Activated CD4-positive, alpha-beta T cell treated with anti-CD3 and anti-CD28 coated beads for 1 hour (primary cell): ENCODE results near the gene FAM72A.
A peak's percentile ranks its signal among the peaks of the same experiment; 100 is the strongest.
"Not testable (repeated sequence)": the region's sequence is repeated elsewhere in the genome, so short reads cannot be mapped to it uniquely, and the experiment has no call there.

Source experiments
- DNase-seq: peaks from one replicate; pipeline ENCODE4 v3.0.0-alpha.2; 2020

FAM72A gene

GRCh38 chr1:206210802-206211201 is 8.2 kb upstream of the FAM72A start:
- DNase-seq, result not testable (repeated sequence)

DNA sequence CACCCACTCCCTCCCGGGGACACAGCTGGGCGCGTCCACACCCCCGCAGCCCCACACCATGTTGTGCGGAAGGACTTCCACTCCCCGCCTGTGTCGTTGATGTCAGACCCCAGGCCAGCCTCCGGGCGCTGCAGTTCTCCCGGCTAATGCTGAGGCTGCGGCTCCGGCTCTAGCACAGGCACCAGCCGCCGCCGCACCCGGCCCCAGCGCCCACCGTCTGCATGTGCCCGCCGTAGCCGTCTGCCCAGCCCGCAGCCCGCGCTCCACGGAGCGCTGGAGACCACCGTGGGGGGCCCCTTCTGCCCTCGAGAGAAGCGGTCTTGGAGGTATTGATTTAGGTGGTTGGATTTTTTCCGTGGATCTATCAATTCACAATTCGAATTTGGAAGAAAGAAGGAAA is 2.9 kb upstream of the FAM72A start:
- DNase-seq, result not testable (repeated sequence)

DNA sequence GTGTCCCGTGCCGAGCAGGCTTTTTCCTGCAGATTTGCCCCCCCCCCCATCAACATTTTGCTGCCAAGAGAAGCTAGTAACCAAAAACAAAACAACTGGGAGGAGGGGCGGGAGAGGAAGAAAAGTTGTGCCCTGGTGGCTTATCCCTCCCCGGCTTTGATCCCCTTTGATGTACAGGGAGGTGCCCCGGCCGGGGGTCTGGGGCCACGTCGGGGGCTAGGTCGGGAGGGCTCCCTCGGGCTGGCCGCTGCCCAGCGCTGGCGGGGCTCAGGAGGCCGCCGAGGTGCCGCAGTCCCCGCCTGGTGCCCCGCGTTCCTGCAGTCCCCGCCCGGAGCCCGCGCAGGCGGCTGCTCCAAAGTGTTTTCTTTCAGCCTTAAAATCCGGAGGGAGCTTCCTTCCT is 2.2 kb upstream of the FAM72A start:
- DNase-seq, result not testable (repeated sequence)

DNA sequence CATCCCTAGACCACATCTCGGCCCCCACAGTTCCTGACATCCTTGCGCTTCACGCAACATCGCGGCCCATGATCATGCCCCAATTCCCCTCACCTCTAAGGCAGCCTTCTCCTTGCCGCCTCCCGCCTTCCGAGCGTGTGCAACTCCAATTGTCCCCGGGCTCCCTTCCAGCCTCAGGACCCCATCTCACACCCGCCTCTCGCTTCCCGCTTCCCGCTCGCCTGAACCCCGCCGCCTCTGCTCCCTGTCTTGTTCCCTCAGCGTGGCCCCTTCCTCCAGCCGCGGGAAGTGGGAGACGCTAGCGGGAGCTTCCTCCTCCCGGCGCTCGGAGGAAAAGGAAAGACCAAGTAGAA is 1.5 kb upstream of the FAM72A start:
- not testable (repeated sequence) for DNase-seq

DNA sequence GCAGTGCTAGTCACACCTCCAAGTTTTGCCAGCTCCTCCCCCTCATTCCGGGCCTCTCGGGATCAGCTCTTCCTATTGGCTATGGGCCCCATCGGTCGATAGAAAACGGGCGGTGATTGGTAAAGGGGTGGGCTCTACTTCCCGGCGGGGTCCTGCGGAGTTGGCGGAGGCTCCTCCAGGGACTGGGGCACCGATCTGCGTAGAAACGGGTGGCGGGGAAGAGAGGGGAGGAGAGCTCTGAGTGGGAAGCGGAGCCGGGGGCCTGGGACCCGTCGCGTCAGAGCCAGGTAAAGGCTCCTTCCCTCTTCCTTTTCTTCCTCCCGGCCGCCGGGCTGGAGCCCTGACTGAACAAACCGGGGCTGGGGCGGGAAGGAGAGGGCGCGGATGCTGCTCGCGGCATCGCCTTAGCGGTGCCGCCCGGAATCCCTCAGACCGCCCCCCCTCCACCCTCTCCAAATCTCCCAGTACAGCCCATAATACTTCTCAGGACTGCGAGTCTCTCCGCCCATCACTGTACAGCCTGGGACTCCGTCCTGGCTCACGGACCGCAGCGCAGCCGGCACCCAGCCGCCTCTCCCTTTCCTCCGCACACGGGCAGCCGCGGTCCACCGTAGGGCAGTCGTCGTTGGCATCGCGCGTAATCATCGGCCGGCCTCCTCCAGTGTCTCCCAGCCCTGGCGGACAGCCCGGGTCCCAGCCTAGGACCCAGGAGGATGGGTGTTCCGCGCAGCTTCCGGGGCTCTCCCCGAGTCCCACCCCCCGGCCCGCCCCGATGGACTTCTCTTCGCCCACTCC is 922 bp upstream of the FAM72A start, which contains the start of gene SRGAP2:
SRGAP2 (plus strand) TSS at position 178 of the 795 bp plus-strand sequence. CDS start 2,430 bp downstream, outside the sequence.
- peak; percentile 12 for DNase-seq

DNA sequence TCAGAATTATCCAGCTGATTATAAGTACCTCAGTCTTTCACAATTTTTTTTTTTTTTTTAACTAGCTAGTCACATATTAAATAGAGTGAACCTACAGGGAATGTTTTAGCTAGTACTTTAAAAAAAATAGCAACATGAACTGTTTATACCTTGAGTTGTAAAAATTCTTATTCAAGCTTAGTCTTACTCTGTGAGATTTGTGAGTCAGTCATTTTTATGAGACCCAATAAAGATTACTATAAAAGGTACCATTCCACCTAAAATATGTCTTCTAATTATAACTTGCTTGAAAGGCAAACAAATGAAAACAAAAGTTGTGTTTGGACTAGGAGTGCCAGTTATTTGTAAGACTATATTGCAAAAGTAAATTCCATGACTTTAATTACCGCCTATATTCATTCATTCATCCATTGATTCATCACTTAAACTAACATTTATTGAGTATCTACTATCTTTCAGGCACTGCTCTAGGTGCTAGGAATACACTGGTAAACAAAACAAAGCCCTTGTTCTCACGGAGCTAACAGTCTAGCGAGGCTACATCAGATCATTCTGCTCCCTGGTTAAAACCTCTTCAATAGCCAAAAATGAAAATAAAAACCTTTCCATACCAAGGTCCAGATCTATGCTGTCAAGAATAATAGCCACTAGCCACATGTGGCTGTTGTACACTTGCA is 5.8 kb downstream of the FAM72A start:
- DNase-seq, result not testable (repeated sequence)

DNA sequence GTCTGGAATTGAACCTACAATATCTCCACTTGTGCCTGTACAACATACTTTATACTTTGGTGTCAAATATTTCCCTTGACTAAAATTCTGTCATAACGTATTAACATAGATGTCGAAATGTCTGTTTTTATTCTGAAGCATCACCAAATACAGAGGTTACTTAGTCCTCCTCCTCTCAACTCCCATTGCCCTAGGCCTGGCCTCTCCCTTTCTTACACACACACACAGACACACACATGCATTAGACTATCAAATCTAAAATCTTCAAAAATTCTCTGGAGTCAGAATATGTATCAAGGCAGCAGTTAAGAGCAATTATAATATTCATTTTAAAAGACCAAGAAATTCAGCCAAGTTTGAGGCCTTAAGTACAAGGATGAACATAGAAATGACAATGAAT is 7.5 kb downstream of the FAM72A start:
- DNase-seq, result not testable (repeated sequence)

GRCh38 chr1:206186826-206187225 is 15.8 kb downstream of the FAM72A start:
- DNase-seq, result not testable (repeated sequence)

GRCh38 chr1:206185778-206186177 is 16.9 kb downstream of the FAM72A start:
- DNase-seq, result not testable (repeated sequence)

DNA sequence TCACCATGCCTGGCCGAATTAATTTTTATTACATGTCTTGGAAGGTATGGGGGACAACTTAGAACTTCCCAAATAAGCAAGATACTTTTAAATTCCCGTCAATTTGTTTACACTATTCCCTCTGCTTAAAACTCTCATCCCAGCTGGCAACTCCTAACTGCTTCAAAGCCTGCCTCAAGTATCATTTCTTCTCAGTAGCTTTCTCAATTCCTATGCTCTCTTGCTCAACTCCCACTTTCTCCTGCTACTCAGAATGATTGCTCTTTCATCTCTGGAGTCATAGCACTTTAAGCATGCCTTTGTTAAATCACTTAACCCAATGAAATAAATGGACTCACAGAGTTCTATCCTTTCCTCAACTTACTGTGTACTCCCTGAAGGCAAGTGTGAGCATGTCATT is 18.9 kb downstream of the FAM72A start:
- not testable (repeated sequence) for DNase-seq

GRCh38 chr1:206182368-206183317 is 20.0 kb downstream of the FAM72A start:
- DNase-seq, result not testable (repeated sequence)

GRCh38 chr1:206179666-206180065 is 23.0 kb downstream of the FAM72A start:
- DNase-seq, result not testable (repeated sequence)

GRCh38 chr1:206178061-206178989 is 24.3 kb downstream of the FAM72A start:
- DNase-seq, result not testable (repeated sequence)

GRCh38 chr1:206176114-206176502 is 26.5 kb downstream of the FAM72A start:
- DNase-seq, result not testable (repeated sequence)

GRCh38 chr1:206175459-206176113 is 27.1 kb downstream of the FAM72A start:
- DNase-seq, result not testable (repeated sequence)

- not testable (repeated sequence) for DNase-seq
Observed at GRCh38 chr1:206174182-206174868, 28.3 kb downstream of the FAM72A start.

DNA sequence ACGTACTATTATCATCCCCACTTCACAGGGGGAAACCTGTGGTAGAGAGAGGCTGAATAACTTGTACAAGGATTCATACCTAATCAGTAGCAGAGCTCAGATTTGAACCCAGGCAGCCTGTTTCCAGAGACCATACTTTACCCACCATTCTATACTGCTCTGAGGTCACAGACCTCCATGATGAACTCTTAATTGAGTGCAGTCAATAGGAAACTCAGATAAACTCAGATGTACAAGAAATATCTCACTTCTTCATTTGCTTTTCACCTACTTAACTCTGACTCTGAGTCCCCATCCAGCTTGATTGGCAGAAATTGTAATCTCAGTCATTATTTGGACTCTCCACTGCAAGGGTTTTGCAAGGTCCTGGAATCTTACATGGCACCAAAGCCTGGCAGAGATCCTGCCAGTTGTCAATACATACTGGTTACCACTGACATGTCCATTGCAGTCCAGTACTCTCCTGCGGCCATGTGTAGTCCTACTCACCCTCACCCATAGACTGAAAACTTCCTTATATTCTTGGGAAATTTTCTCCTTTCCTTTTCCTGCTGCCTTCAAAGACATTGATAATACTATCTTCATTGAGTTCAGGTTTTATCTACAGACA is 29.4 kb downstream of the FAM72A start:
- DNase-seq, result not testable (repeated sequence)

DNA sequence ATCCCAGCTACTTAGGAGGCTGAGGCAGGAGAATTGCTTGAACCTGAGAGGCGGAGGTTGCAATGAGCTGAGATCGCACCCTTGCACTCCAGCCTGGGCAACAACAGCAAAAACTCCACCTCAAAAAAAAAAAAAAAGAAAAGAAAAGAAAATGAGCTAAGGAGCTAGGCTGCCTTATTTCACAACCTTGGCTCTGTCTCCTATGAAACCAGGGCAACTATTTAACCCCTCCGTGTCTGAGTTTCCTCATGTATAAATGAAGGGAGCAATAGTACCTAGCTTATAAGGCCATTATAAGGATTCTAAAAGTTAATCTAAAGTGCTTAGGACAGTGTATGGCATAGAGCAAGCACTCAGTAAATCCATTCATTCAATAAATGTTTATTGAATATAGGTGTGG is 32.8 kb downstream of the FAM72A start:
- not testable (repeated sequence) for DNase-seq

GRCh38 chr1:206167350-206168029 is 35.1 kb downstream of the FAM72A start:
- DNase-seq, result not testable (repeated sequence)
